Thoracic aorta (tissue), 2 donors: ENCODE measurements around the gene PAQR9. TPM values are rescaled to one million over a fixed set of nuclear protein-coding genes. Genes with fewer than 3 reads are reported as not detected.

Experiments
- ATAC-seq: fragments of 150-250 bp; one replicate; pipeline ENCODE4 v1.8.0; 2017; ENCODE audit warnings: low read depth; ENCODE audit not compliant: insufficient number of reproducible peaks, low FRiP score
- DNase-seq: peaks from one replicate; pipeline ENCODE4 v3.0.0-alpha.2; 2020; ENCODE audit warnings: low spot score
- H3K27ac ChIP-seq, 2 donors: fragments of 200-600 bp; sonication (generic); 1 replicate in 1 of 2; 2 replicates in 1 of 2; pipeline ENCODE4 v1.5.1; 2016; ENCODE audit warnings: mild to moderate bottlenecking in 2 of 2, moderate library complexity in 2 of 2
- H3K27me3 ChIP-seq: fragments of 200-600 bp; sonication (generic); replicated peaks from 2 replicates; pipeline ENCODE4 v1.6.0; 2016; ENCODE audit warnings: mild to moderate bottlenecking; ENCODE audit not compliant: insufficient read depth
- H3K36me3 ChIP-seq: fragments of 200-600 bp; sonication (generic); one replicate; pipeline ENCODE4 v1.5.1; 2016
- H3K4me1 ChIP-seq, 2 donors: fragments of 200-600 bp; sonication (generic); 1 replicate in 1 of 2; 2 replicates in 1 of 2; pipeline versions ENCODE4 v1.5.1 to v1.6.0; 2016; ENCODE audit warnings: low read depth in 2 of 2, mild to moderate bottlenecking in 1 of 2; ENCODE audit not compliant: control insufficient read depth in 1 of 2
- H3K4me3 ChIP-seq: fragments of 200-600 bp; sonication (generic); 2 replicates; pipeline ENCODE4 v1.5.1; 2016; ENCODE audit warnings: mild to moderate bottlenecking
- H3K9me3 ChIP-seq: fragments of 200-600 bp; sonication (generic); 2 replicates; pipeline ENCODE4 v1.5.1; 2016
- total RNA-seq, 2 donors: library from RNA; depleted of rRNA; stranded (reverse); fragments of >200 nt; gene quantifications; one replicate each; pipeline versions ENCODE4 v1.1.0 to v1.2.3, GENCODE V29; 2016
- TF ChIP-seq, protein P1 (sequence below): fragments of 200-600 bp; sonication (generic); IDR thresholded peaks from one replicate; pipeline ENCODE4 v1.5.1; 2019; ENCODE audit warnings: antibody characterized with exemption

PAQR9 gene
- total RNA-seq, 2 donors from 2014 or later, result 0.21 TPM; not detected in 1

DNA sequence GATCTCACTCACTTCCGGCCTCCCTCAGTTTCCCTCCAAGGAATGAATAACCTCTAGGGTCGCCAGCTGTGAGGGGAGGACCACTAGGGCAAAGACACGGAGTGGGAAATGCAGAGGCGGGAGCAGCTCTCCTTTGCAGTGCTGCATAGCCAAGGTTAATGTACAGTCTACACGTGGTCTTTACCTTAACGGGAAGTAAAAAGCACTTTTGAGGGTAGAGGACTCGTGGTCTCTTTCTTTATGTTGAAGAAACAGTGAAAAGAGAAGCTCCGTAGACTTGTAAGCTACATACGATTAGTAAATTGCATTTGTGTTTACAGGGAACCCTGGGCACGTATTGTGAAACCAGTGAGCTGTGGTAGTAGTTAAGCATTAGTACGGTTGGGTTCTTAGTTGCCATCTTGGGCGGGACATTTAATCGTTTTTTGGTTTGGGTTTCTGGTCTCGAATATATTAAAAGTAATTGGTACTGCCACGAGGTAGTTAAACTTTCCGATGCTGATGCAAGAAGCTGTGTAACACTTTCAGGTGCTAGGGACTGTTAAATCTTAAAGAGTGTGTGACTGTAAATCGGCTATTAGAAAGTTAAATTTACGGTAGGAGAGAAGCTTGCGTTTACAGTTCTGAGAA is 38.7 kb upstream of the PAQR9 start:
- Histone ChIP-seq H3K27me3 (no peaks in the 10 kb centered on the region), H3K9me3 (no peaks in the 10 kb centered on the region), H3K4me3 (peak overlapping the region; percentile 99), H3K36me3 (no peaks in the 10 kb centered on the region), H3K27ac (peak overlapping the region; percentile 89 to 93), H3K4me1 (peaks cover 23 to 35% of the 10 kb centered on the region in 2 donors)
- ATAC-seq, result no peak
- TF ChIP-seq, protein P1, sequence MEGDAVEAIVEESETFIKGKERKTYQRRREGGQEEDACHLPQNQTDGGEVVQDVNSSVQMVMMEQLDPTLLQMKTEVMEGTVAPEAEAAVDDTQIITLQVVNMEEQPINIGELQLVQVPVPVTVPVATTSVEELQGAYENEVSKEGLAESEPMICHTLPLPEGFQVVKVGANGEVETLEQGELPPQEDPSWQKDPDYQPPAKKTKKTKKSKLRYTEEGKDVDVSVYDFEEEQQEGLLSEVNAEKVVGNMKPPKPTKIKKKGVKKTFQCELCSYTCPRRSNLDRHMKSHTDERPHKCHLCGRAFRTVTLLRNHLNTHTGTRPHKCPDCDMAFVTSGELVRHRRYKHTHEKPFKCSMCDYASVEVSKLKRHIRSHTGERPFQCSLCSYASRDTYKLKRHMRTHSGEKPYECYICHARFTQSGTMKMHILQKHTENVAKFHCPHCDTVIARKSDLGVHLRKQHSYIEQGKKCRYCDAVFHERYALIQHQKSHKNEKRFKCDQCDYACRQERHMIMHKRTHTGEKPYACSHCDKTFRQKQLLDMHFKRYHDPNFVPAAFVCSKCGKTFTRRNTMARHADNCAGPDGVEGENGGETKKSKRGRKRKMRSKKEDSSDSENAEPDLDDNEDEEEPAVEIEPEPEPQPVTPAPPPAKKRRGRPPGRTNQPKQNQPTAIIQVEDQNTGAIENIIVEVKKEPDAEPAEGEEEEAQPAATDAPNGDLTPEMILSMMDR, result no peak
- DNase-seq, result no peak

DNA sequence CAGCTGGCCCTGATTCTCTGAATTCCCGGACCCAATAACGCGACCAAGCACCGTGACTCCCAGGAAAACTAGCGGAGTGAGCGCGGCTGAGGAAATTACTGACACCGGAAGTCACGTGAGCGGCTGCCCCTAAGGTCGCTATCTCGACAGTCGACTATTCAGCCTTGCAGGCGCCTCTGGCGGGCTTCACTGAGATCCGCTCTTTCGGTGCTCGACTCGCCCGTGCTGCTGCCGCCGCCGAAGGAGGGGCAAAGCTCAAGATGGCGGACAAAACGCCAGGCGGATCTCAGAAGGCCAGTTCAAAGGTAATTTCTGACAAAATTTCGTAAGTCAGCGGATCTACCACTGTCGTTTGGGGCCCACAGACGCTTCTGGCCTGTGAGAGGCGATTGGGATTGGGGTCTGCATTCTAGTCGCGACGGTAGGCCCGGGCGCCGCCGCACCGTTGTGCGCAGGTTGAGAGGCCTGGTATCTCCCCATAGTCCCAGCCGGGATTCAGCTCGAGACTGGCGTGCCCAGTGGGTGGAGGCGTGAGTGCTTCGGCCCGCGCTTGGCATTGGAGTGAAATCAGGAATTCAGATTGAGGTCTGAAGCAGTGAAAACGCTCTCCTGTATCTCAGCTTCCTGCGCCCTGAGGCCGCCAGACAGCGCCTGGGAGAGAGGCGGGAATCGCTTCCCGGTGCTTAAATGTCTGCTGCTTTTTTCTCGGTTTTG is 38.1 kb upstream of the PAQR9 start, which contains the start of gene U2SURP:
U2SURP (plus strand) TSS at position 202 of the 714 bp plus-strand sequence; CDS start at position 261, 59 bp downstream.
- no peaks in the 10 kb centered on the region for H3K36me3 ChIP-seq
- no peaks in the 10 kb centered on the region for H3K9me3 ChIP-seq
- H3K27ac ChIP-seq, result peak within 1 kb of the TSS; percentile 89 to 93
- H3K4me3 ChIP-seq, result peak within 1 kb of the TSS; percentile 99
- H3K27me3 ChIP-seq, result no peaks in the 10 kb centered on the region
- DNase-seq (peak; percentile 89), ATAC-seq (peak; percentile 90)
- peaks cover 23 to 35% of the 10 kb centered on the region in 2 donors for H3K4me1 ChIP-seq
- TF ChIP-seq, protein P1, result peak; percentile 28

DNA sequence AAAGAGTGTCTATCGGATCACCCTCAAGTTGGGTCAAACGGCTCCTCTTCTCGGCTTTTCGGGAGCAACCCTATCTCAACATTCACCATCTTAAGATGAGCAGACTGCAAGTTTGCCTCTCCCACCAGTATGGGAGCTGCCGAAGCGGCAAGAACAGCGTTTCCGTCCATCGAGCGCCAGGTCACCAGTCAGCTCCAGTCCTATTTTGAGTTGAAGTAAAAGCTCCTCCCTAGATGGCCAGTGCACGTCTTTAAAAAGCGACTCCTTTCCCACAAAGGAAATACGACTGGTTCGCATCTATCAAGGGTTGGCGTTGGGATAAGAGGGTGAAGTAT is 37.5 kb upstream of the PAQR9 start:
- Histone ChIP-seq H3K4me1 (peaks cover 19 to 35% of the 10 kb centered on the region in 2 donors), H3K36me3 (no peaks in the 10 kb centered on the region), H3K27me3 (no peaks in the 10 kb centered on the region), H3K27ac (peak overlapping the region; percentile 89 to 93), H3K9me3 (no peaks in the 10 kb centered on the region), H3K4me3 (peak overlapping the region; percentile 99)
- TF ChIP-seq, protein P1, result no peak
- DNase-seq (no peak), ATAC-seq (peak; percentile 80)

DNA sequence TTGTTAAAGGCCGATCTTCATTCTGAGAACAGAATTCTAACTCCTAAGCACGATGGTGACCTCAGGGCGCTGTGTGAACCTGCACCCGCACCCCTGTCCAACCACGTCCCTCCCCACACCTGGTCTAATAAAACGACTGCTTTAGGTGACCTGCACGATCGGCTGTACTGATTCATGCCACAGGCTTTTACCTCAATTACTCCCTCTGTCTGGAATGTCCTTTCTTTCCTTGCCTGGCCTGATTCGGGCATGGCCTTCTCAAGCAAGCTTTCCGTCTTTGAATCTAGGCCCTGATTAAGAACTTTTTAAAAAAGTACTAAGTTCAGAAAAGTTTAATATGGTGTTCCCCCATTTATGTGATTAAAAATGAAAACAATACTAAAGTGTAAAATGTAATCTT is 37.1 kb upstream of the PAQR9 start:
- TF ChIP-seq, protein P1, result no peak
- H3K27ac ChIP-seq, result peak overlapping the region; percentile 89 to 93
- no peaks in the 10 kb centered on the region for H3K9me3 ChIP-seq
- peaks cover 14 to 35% of the 10 kb centered on the region in 2 donors for H3K4me1 ChIP-seq
- H3K36me3 ChIP-seq, result no peaks in the 10 kb centered on the region
- ATAC-seq (no peak), DNase-seq (no peak)
- H3K27me3 ChIP-seq, result no peaks in the 10 kb centered on the region
- peak overlapping the region; percentile 99 for H3K4me3 ChIP-seq

DNA sequence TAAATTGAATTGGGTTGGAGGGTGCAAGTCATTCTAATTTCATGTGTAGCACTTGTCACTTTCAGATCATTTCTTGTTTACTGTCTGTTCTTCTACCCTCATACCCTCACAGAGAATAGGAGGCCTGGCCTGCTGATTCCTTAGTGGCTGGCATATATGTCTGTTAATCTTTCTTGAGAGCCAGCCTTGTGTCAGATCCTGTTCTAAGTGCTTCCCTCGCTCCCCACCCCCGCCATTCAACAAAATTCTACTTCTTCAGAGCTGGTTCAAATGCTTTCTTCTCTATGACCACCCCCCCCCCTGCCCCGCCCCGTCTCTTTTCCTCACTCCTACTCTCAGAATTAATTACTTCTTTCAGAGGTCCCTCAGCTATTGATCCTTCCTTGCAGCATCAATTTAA is 36.4 kb upstream of the PAQR9 start:
- Histone ChIP-seq H3K27ac (peak overlapping the region; percentile 56 to 93), H3K4me1 (peaks cover 14 to 35% of the 10 kb centered on the region in 2 donors), H3K36me3 (no peaks in the 10 kb centered on the region), H3K27me3 (no peaks in the 10 kb centered on the region), H3K4me3 (peak overlapping the region; percentile 99), H3K9me3 (no peaks in the 10 kb centered on the region)
- ATAC-seq (no peak), DNase-seq (no peak)
- TF ChIP-seq, protein P1, result no peak
